Fibroblast of skin of left quadriceps (primary cell): Measurements from ENCODE around the gene CRTC3.
A peak's percentile ranks its signal among the peaks of the same experiment; 100 is the strongest.

Experiments
- DNase-seq, 2 experiments: peaks; one replicate each; pipeline ENCODE4 v3.0.0-alpha.2; 2013; ENCODE audit warnings: low read depth in 2 of 2

CRTC3 gene

GRCh38 chr15:90562669-90563068 lies 32.9 kb downstream of the CRTC3 start:
- DNase-seq: no peak

GRCh38 chr15:90563463-90563862 lies 33.7 kb downstream of the CRTC3 start:
- DNase-seq: no peak

GRCh38 chr15:90564051-90564450 lies 34.3 kb downstream of the CRTC3 start:
- no peak for DNase-seq

DNA sequence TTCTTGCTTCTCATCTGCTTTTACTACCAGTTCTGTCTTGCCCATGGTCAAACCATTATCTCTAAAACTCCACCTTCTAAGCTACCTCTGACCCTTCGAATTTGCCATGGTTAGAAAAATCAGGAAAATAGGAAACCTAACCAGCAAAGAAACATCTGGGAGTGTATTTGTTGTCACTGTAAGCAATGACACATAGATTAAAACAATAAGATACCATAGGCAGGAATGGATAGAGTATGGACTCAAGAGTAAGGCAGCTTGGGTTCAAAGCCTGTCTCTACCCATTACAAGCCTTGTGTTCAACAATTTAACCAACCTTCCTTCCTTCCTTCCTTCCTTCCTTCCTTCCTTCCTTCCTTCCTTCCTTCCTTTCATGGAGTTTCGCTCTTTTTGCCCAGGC lies 34.9 kb downstream of the CRTC3 start:
- DNase-seq: no peak

GRCh38 chr15:90565866-90566265 lies 36.1 kb downstream of the CRTC3 start:
- no peak for DNase-seq

GRCh38 chr15:90570643-90571042 lies 40.9 kb downstream of the CRTC3 start:
- no peak for DNase-seq

DNA sequence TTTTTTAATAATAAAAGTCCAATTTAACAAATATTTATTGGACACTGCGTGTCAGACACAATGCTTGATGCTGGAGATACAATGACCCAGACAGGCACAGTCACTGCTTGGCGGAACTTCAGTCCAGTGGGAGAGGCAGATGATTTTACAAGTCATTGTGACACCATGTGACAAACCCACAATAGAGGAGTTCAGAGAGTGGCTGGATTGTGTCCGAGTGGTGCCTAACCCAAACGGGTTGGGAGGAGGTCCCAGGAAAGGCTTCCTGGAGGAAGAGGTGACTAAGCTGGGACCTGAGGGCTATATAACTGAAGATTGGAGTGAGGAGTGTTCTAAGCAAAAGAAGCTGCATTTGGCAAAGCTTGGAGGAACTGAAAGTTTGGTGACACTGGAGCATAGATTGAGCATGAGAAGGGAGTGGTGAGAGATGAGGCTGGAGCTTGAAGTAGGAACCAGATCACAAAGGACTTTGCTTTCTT lies 41.4 kb downstream of the CRTC3 start:
- DNase-seq: no peak

GRCh38 chr15:90572893-90573292 lies 43.2 kb downstream of the CRTC3 start:
- DNase-seq: no peak

DNA sequence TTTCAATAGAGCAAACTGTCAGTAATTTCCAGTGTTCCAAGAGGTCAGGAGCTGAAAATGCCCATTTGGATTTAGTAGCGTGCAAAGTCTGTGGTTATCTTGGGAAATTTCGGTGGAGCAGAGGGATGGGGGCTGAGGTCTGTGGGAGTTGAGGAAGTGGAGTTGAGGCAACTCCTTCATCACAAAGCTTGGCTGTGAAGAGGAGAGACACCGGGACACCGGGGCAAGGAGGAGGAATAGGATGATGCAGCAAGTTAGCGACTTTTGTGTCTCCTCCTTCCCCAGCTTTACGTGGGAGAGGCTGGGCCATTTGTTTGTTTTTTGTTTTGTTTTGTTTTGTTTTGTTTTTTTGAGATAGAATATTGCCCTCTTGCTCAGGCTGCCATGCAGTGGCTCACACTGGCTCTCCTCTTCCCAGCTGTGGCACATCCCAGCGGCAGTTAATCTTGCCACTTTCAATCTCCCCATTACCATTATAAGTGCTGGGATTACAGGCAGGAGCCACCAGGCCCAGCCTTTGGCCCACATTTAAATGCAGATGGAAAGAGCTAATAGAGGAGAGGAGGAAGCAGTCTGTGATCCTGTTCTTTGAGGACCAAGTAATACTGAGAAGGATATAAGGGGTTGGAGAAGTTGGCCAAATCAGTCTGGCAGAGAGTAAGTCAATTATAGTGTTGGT lies 47.1 kb downstream of the CRTC3 start:
- no peak for DNase-seq

- DNase-seq: no peak
These were observed 49.5 kb downstream of the CRTC3 start for GRCh38 chr15:90579213-90579612.

DNA sequence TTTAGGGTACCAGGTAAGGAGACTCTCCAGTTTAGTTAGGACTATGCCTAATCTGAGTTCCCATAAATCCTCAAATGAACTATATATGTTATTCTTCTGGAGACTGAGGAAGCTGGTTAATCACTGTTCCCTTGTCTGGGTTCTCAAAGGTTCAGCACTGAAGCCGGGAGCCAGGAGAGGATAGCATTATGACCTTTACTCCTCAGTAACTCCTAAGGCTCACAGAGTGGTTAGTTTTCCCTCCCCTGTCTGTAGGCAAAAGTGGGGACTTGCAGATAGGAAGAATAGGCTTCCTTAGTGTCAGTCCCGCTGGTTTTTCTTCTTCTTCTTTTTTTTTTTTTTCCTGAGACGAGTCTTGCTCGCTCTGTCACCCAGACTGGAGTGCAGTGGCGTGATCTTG lies 50.4 kb downstream of the CRTC3 start:
- no peak for DNase-seq

DNA sequence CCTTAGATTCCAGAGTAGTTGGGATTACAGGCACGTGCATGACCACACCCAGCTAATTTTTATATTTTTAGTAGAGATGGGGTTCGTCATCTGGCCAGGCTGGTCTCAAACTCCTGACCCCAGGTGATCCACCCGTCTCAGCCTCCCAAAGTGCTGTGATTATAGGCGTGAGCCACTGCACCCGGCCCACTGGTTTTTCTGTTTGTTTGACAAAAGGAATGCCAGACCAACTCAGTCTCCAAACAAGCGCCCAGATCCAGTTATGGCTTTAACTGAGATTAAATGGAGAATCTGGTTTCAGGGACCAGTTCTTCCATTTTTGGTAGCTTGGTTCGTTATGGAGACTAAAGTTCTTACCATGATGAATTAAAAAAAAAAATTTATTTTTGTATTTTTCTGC lies 50.8 kb downstream of the CRTC3 start:
- no peak for DNase-seq

GRCh38 chr15:90580946-90581345 lies 51.2 kb downstream of the CRTC3 start:
- DNase-seq: no peak

DNA sequence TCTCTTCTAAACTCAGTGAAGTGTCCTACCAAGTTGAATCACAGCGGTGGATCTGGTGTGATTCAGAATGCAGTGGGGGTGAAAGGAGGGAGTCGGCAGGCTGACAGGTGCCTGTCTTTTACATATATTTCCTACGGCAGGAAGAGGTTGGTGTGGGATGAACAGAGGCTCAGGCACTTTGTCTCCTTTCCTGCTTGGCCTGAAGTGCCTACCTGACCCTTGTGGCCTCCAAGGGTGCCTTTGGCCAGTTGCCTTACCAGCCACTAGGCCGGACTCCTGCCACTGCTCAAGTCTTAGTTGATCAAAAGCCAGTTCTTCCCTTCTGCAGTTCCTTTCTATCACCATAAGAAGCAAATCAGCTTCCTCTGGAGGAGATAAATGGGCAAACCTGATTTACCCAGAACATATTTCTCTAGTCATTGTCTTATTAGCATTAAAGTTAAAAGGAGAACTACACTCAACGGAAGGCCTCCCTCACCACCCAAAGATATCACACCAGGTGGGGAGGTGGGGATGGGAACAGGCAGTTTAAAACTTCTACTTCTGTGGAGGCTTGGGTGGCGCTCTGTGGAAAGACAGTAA lies 52.1 kb downstream of the CRTC3 start:
- DNase-seq: no peak

GRCh38 chr15:90582553-90582952 lies 52.8 kb downstream of the CRTC3 start:
- no peak for DNase-seq

DNA sequence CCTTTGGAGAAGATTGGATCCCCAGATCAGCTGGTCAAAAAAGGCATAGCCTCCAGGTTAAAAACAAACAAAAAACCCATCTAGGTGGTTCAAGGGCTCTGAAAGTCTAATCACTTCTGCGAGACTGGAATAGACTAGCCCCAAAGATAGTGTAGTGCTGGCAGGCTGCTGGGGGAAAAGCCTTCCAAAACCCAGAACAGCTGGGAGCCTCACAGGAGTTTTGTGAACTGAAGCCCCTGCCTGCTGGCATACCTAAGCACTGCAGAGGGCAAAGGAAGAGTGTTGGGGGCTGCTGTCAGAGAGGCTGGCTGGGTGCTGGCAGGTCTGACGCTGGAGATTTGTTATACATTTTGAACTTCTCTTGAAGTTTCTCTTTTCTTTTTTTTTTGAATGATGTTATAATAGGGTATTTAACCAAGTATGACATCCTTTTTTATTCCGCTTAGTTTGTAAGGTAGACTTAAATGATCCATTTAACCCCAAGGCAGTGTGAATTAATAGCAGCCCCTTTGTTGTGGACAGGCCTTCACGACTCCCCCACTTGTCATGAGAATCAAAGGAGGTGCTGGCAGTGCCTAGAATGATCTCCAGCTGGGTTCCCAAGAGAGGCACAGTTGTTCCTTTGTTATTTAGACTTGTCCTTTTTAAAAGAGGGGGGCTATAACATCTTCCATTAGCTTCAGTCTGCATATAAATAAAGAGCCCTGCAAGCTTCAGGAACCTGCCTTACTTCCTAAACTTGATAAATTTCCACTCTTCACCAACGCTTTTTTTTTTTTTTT lies 53.9 kb downstream of the CRTC3 start:
- no peak for DNase-seq

DNA sequence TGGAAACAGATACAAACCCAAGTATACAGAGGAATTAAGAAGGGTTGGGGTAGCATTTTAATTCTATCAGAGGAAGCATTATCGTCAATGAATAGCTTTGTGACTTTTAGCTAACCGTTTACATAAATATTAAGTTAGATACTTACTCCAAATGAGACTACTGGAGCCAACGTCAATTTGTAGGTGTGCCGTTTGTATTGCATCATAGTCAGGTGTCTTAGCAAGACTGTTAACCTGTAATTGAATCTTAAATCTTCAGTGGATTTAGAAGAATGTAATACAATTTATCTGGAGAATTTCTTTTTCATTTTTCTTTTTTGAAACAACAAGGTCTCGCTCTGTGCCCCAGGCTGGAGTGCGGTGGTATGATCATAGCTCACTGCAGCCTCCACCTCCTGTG lies 55.1 kb downstream of the CRTC3 start:
- no peak for DNase-seq

- DNase-seq: peak; percentile 22
These were observed 56.1 kb downstream of the CRTC3 start for GRCh38 chr15:90585863-90586262.

- no peak for DNase-seq
These were observed 57.2 kb downstream of the CRTC3 start for GRCh38 chr15:90586948-90587347.

DNA sequence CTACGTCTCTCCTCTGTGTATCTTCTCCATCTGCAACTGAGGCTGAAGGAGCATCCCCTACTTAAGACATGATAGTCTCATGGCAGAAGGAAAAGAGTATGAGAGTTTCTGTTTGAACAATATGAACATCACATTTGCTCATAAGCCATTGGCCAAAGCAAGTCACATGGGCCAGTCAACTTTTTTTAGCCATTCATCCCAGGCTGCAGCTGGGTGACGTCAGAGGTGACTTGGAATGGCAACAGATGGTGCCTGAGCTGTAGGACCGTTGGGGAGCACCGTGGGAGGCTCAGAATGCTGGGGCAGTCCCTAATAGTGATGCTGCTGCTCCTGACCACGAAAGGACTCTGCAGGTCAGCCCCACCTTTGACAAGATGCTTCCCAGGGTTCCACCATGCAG lies 58.7 kb downstream of the CRTC3 start:
- DNase-seq: no peak

DNA sequence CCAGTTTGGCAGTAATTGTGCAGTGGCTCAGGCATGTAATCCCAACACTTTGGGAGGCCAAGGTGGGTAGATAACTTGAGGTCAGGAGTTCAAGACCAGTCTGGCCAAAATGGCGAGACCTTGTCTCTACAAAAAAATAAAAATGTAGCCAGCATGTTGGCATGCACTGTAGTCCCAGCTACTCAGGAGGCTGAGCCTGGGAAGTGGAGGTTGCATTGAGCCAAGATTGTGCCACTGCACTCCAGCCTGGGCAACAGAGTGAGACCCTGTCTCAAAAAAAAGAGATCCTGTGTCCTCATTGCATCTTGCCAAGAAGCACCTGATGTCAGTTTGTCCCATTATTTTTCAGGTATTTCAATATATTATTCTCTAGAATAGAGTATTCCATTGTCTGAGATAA lies 61.8 kb downstream of the CRTC3 start:
- DNase-seq: no peak

DNA sequence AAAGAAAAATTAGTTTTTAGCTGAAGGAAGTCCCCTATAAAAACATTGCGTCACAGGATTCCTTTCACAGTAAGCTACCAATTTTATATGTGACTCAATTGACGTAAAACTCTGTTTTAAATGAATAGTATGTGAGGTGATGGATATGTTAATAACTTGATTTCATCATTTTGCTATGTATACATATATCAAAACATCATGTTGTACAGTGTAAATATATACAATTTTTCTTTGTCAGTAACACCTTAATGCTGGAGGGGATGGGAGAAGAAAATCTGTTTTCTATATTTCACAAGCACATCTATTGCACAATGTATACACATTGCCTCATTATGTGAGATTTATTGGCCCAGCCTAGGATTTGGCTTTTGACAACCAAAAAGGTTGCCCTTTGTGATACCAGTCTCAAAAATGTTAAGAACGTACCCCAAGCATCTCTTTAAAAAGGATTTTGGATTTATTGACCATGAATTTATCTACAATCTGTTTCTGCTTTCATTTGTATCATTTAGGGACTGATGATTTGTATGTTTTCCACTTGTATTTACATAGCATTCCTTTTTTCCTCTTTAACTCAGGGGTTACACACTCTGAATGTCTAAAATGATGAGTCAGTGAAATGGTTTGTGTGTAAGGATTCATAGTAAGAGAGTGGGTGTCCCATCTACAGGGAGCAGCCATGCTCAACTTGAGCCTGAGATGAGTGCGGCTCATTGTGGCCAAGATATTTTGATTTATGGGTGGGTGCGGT lies 62.6 kb downstream of the CRTC3 start:
- peak; percentile 86 to 88 for DNase-seq
